Activated B cell treated with CpG ODN at 0.5 μM for 24 hours (primary cell): ENCODE measurements around the gene EGFLAM. TPM values are rescaled to one million over a fixed set of nuclear protein-coding genes. Genes with fewer than 3 reads are reported as not detected.

Experiments used
- ATAC-seq: fragments of 200-7000 bp; cut with Tn5 transposase; one replicate; pipeline ENCODE4 v1.10.0; 2021; ENCODE audit warnings: low read depth, mild to moderate bottlenecking, moderate library complexity
- CTCF ChIA-PET: fragments of 350-600 bp; sonication (Branson Sonifier 250); formaldehyde crosslinking; loops from one replicate; lab custom pipeline; 2021; ENCODE audit warnings: antibody characterized with exemption; lab: Charles Lee
- POLR2A ChIA-PET: fragments of 350-600 bp; sonication (Branson Sonifier 250); formaldehyde crosslinking; loops from one replicate; lab custom pipeline; 2021; ENCODE audit warnings: antibody characterized with exemption; lab: Charles Lee
- DNase-seq: peaks from one replicate; pipeline ENCODE4 v3.0.0; 2022
- H3K27ac Mint-ChIP-seq: one replicate; pipeline ENCODE4 v1.8.0; 2020; ENCODE audit warnings: mixed read lengths
- H3K27me3 Mint-ChIP-seq: one replicate; pipeline ENCODE4 v1.8.0; 2021; ENCODE audit warnings: mixed read lengths
- H3K36me3 Mint-ChIP-seq: one replicate; pipeline ENCODE4 v1.8.0; 2021; ENCODE audit warnings: low read depth, mixed read lengths
- H3K4me1 Mint-ChIP-seq: one replicate; pipeline ENCODE4 v1.8.0; 2021; ENCODE audit warnings: mixed read lengths
- H3K4me3 Mint-ChIP-seq: one replicate; pipeline ENCODE4 v1.8.0; 2020; ENCODE audit warnings: mild to moderate bottlenecking, mixed read lengths
- H3K9me3 Mint-ChIP-seq: one replicate; pipeline ENCODE4 v1.8.0; 2020; ENCODE audit warnings: mixed read lengths
- CTCF ChIP-seq: fragments of 200-600 bp; IDR thresholded peaks from one replicate; pipeline ENCODE4 v1.8.0; 2022; ENCODE audit warnings: antibody characterized with exemption, mild to moderate bottlenecking
- intact Hi-C: fragments of 100-400 bp; cut with micrococcal nuclease; formaldehyde crosslinking; loops from one replicate; pipeline ENCODE4 v1.15.1; 2024
- total RNA-seq: library from RNA; stranded (reverse); gene quantifications from 2 replicates; pipeline ENCODE4 v1.2.3, GENCODE V29; 2022

EGFLAM gene
- total RNA-seq, 1 donor from 2014 or later, result not detected

DNA sequence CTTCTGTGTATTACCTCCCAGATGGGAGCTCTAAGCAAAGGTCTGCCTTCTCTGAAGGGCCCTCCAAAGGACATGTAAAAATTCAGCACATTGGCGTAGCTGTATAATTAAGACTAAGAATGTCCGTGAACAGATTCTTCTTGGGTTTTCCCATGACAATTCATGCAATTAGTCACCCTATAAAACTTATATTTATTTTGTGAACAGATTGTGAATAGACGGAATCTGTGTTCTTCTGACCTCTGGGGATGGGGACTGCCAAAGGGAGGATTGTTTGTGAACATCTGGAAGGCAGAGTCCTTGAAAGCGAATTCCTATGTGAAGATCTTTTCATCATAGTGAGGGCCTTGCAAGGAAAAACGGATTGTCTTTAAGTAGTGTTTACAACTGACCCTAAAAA lies 111.3 kb downstream of the EGFLAM start:
- no peak for ATAC-seq
- no peak for TF ChIP-seq CTCF
- ChIA-PET POLR2A (no interaction called here), CTCF (no interaction called here)
- H3K4me3 Mint-ChIP-seq, result no peak overlapping the region
- no peaks in the 10 kb centered on the region for H3K9me3 Mint-ChIP-seq
- H3K27me3 Mint-ChIP-seq, result peaks cover 10% of the 10 kb centered on the region
- DNase-seq, result no peak
- intact Hi-C loops, result no loop called here
- H3K27ac Mint-ChIP-seq, result no peak overlapping the region
- no peaks in the 10 kb centered on the region for H3K4me1 Mint-ChIP-seq
- H3K36me3 Mint-ChIP-seq, result no peaks in the 10 kb centered on the region

DNA sequence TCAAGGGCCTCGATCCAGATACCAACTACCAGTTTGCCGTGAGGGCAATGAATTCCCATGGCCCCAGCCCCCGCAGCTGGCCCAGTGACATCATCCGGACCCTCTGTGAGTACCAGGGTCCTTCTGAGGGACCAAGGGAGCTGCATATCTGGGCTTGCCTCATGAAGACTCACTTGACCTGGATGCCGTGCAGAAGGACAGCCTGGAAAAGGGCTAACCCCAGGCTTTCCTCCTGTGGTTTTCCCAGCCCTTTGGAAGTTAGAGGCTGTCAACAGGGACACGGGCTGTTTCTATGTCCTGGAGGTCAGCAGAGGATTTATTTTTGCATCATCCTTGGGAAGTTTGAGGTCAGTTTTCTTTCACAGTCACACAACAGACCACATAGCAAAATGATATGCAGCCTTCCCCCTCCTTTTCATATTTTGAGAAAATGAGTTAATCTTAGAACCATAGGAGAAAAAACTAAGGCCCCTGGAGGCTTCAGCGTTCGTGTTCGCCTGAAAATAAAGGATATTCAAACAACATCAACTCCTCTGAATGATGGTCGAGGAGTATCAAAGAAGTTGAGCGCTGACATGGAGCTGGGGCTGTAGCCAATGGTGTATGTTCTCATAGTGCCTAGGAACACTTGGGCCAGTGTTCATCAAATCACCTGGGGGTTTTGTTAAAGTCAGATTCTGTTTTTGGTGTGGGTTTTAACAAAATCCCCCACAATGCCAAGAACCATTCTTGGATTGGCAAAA lies 112.2 kb downstream of the EGFLAM start:
- Mint-ChIP-seq H3K27ac (no peak overlapping the region), H3K9me3 (no peaks in the 10 kb centered on the region), H3K27me3 (peaks cover 10% of the 10 kb centered on the region), H3K36me3 (no peaks in the 10 kb centered on the region), H3K4me1 (no peaks in the 10 kb centered on the region), H3K4me3 (no peak overlapping the region)
- no peak for DNase-seq
- POLR2A ChIA-PET, result no interaction called here
- TF ChIP-seq CTCF, result no peak
- CTCF ChIA-PET, result no interaction called here
- no peak for ATAC-seq
- intact Hi-C loops, result no loop called here

DNA sequence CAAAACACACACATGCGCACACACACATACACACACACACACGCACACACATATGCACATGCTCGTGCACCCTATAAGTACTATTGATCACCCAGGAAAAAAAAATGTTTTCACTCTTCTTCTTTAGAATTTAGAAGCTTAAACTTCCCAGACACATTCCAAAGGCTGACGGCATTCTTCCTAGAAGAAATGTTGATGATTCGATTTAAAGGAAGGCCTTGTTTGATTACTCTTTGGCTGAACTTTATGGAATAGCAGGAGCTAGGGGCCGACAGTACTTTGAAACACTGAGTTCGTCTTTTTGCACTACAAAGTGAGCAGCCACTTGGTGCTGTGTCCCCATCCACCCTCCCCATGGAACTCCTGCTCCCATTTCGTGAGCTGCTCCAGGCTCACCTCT lies 113.2 kb downstream of the EGFLAM start:
- intact Hi-C loops, result no loop called here
- Mint-ChIP-seq H3K4me1 (no peaks in the 10 kb centered on the region), H3K4me3 (no peak overlapping the region), H3K9me3 (no peaks in the 10 kb centered on the region), H3K36me3 (no peaks in the 10 kb centered on the region), H3K27ac (no peak overlapping the region), H3K27me3 (peaks cover 12% of the 10 kb centered on the region)
- TF ChIP-seq CTCF, result no peak
- CTCF ChIA-PET, result no interaction called here
- POLR2A ChIA-PET, result no interaction called here
- no peak for DNase-seq
- no peak for ATAC-seq

GRCh38 chr5:38373743-38374142 lies 115.4 kb downstream of the EGFLAM start:
- no peaks in the 10 kb centered on the region for H3K9me3 Mint-ChIP-seq
- H3K4me1 Mint-ChIP-seq, result no peaks in the 10 kb centered on the region
- intact Hi-C loops, result no loop called here
- no peak for DNase-seq
- H3K27me3 Mint-ChIP-seq, result peaks cover 22% of the 10 kb centered on the region
- H3K27ac Mint-ChIP-seq, result no peak overlapping the region
- H3K4me3 Mint-ChIP-seq, result no peak overlapping the region
- TF ChIP-seq CTCF, result no peak
- ChIA-PET POLR2A (no interaction called here), CTCF (no interaction called here)
- no peak for ATAC-seq
- H3K36me3 Mint-ChIP-seq, result no peaks in the 10 kb centered on the region

DNA sequence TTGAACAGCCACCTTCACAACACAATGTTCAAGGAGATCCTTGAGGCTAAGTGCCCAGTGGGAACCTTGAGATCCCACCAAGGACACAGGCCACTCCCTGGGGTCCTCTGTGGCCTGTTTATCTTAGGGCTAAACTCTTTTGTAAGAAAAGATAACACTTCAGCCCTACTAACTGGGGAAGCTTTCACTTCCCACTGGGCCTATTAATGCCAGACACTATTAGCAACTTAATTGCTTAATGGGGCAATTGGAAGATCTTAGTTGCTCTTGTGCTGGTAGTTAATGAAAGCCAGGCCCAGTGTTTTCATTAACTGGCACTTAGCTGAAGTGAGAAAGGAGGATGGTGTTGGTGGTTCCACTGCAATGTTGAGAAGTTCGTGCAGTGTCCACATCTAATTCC lies 117.1 kb downstream of the EGFLAM start:
- H3K4me3 Mint-ChIP-seq, result no peak overlapping the region
- no peaks in the 10 kb centered on the region for H3K4me1 Mint-ChIP-seq
- no peak for TF ChIP-seq CTCF
- CTCF ChIA-PET, result no interaction called here
- intact Hi-C loops, result no loop called here
- POLR2A ChIA-PET, result no interaction called here
- H3K36me3 Mint-ChIP-seq, result no peaks in the 10 kb centered on the region
- ATAC-seq, result no peak
- H3K27ac Mint-ChIP-seq, result no peak overlapping the region
- no peaks in the 10 kb centered on the region for H3K9me3 Mint-ChIP-seq
- peaks cover 33% of the 10 kb centered on the region for H3K27me3 Mint-ChIP-seq
- DNase-seq, result no peak
